ENCODE measurements around the gene IKBKE.

DNA sequence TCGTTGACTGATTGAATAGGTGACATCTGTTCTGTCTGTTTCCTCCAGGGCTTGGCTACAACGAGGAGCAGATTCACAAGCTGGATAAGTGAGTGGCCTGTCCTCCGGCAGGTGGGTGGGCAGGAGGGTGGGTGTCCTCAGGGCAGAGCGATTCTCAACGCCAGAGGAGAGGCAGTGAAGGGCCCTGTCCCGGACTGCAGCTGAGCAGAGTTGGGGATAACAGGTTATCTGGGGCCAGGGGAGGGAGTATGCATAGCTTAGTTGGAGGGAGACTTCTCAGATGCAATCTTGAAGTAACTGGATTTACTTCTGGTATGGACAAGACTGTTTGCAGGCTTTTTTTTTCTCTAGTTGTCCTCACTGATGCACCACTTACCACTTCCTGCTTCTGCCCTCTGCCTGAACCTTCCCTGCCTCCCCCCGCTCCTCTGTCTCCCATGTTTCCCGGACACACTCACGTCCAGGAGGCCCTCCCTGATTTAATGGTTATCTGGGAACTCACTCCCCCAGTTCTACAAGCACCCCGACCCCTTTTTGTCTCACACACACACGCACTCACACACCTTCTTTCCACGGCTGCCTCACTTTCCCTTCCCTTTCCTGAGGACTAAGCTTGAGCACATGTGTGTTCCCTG lies 20.6 kb downstream of the IKBKE start:
- TF ChIP-seq, protein P1, sequence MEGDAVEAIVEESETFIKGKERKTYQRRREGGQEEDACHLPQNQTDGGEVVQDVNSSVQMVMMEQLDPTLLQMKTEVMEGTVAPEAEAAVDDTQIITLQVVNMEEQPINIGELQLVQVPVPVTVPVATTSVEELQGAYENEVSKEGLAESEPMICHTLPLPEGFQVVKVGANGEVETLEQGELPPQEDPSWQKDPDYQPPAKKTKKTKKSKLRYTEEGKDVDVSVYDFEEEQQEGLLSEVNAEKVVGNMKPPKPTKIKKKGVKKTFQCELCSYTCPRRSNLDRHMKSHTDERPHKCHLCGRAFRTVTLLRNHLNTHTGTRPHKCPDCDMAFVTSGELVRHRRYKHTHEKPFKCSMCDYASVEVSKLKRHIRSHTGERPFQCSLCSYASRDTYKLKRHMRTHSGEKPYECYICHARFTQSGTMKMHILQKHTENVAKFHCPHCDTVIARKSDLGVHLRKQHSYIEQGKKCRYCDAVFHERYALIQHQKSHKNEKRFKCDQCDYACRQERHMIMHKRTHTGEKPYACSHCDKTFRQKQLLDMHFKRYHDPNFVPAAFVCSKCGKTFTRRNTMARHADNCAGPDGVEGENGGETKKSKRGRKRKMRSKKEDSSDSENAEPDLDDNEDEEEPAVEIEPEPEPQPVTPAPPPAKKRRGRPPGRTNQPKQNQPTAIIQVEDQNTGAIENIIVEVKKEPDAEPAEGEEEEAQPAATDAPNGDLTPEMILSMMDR (IDR thresholded peaks at IDR 0.05; ENCODE audit: control extremely low read depth in 1 of 3, insufficient read depth in 1 of 3, low read depth in 1 of 3, low read length in 3 of 3), result no peak
- TF ChIP-seq POLR2AphosphoS5 (IDR thresholded peaks at IDR 0.05; ENCODE audit: low read depth, low read length), result no peak
- no peak for TF ChIP-seq NRF1 (IDR thresholded peaks at IDR 0.05; ENCODE audit: low read depth, low read length)
- TF ChIP-seq MAX (IDR thresholded peaks at IDR 0.05), result no peak
- TF ChIP-seq HDAC2 (IDR thresholded peaks at IDR 0.05; ENCODE audit: borderline replicate concordance in 1 of 2, low read depth in 2 of 2, low read length in 2 of 2), result no peak
- TF ChIP-seq POLR2A (IDR thresholded peaks at IDR 0.05; ENCODE audit: control extremely low read depth in 1 of 2, low read depth in 2 of 2, low read length in 2 of 2), result no peak

Measured in H1 (cell line).